GM23338 (cell line): ENCODE measurements around the gene LIPJ. TPM values are rescaled to one million over a fixed set of nuclear protein-coding genes. Genes with fewer than 3 reads are reported as not detected.

Source experiments
- ATAC-seq: fragments of 200-7000 bp; cut with Tn5 transposase; 3 replicates; pipeline ENCODE4 v1.9.1; 2020
- DNase-seq: peaks from one replicate; pipeline ENCODE4 v3.0.0-alpha.2; 2015; ENCODE audit warnings: low spot score
- H2AFZ ChIP-seq: fragments of 200-600 bp; sonication (generic); 2 replicates; pipeline ENCODE4 v1.8.0; 2016; ENCODE audit warnings: antibody characterized with exemption, mild to moderate bottlenecking, moderate library complexity
- H3F3A ChIP-seq: fragments of 200-600 bp; sonication (generic); replicated peaks from 2 replicates; pipeline ENCODE4 v1.8.0; 2017; ENCODE audit warnings: antibody characterized with exemption, mixed run types, low read depth
- H3K27ac ChIP-seq: fragments of 200-600 bp; sonication (generic); 2 replicates; pipeline ENCODE4 v1.6.1; 2016; ENCODE audit warnings: low read depth
- H3K27me3 ChIP-seq: fragments of 200-600 bp; sonication (generic); 2 replicates; pipeline ENCODE4 v1.8.0; 2016; ENCODE audit warnings: mild to moderate bottlenecking, mixed run types, moderate library complexity; ENCODE audit not compliant: insufficient read depth
- H3K36me3 ChIP-seq: fragments of 200-600 bp; sonication (generic); 2 replicates; pipeline ENCODE4 v1.8.0; 2016; ENCODE audit warnings: mild to moderate bottlenecking; ENCODE audit not compliant: insufficient read depth
- H3K4me1 ChIP-seq: fragments of 200-600 bp; sonication (generic); 2 replicates; pipeline ENCODE4 v1.8.0; 2016; ENCODE audit warnings: mild to moderate bottlenecking, moderate library complexity; ENCODE audit not compliant: insufficient read depth
- H3K4me2 ChIP-seq: fragments of 200-600 bp; sonication (generic); 2 replicates; pipeline ENCODE4 v1.7.1; 2017; ENCODE audit warnings: mixed run types
- H3K4me3 ChIP-seq: fragments of 200-600 bp; sonication (generic); 2 replicates; pipeline ENCODE4 v1.6.1; 2016; ENCODE audit warnings: mixed run types
- H3K79me2 ChIP-seq: fragments of 200-600 bp; sonication (generic); replicated peaks from 2 replicates; pipeline ENCODE4 v1.8.0; 2017; ENCODE audit warnings: mild to moderate bottlenecking; ENCODE audit not compliant: insufficient read depth
- H3K9me2 ChIP-seq: fragments of 200-600 bp; sonication (generic); 2 replicates; pipeline ENCODE4 v1.8.0; 2017; ENCODE audit not compliant: insufficient read depth
- H4K20me1 ChIP-seq: fragments of 200-600 bp; sonication (generic); replicated peaks from 2 replicates; pipeline ENCODE4 v1.8.0; 2017; ENCODE audit warnings: mild to moderate bottlenecking; ENCODE audit not compliant: insufficient read depth
- H3K27ac Mint-ChIP-seq: 2 replicates; pipeline ENCODE4 v1.8.0; 2020; ENCODE audit warnings: inconsistent platforms, mild to moderate bottlenecking, moderate library complexity, mixed read lengths
- H3K27me3 Mint-ChIP-seq: 3 replicates; pipeline ENCODE4 v1.8.0; 2022; ENCODE audit warnings: low read depth, mild to moderate bottlenecking, moderate library complexity, mixed read lengths, inconsistent platforms; ENCODE audit not compliant: insufficient read depth, poor library complexity
- H3K36me3 Mint-ChIP-seq: 3 replicates; pipeline ENCODE4 v1.8.0; 2021; ENCODE audit warnings: low read depth, mild to moderate bottlenecking, inconsistent platforms, moderate library complexity, mixed read lengths
- H3K4me1 Mint-ChIP-seq: 3 replicates; pipeline ENCODE4 v1.8.0; 2020; ENCODE audit warnings: mild to moderate bottlenecking, inconsistent platforms, mixed read lengths
- H3K4me3 Mint-ChIP-seq: 3 replicates; pipeline ENCODE4 v1.8.0; 2021; ENCODE audit warnings: moderate library complexity, mild to moderate bottlenecking, inconsistent platforms, mixed read lengths
- H3K9me3 Mint-ChIP-seq: 3 replicates; pipeline ENCODE4 v1.8.0; 2020; ENCODE audit warnings: moderate library complexity, mild to moderate bottlenecking, inconsistent platforms, mixed read lengths
- CREB1 ChIP-seq: fragments of 250-450 bp; sonication (Bioruptor Pico); IDR thresholded peaks from 2 replicates; pipeline ENCODE4 v1.5.0; 2020; ENCODE audit warnings: low read depth, mild to moderate bottlenecking, moderate library complexity
- EZH2 ChIP-seq: fragments of 200-600 bp; sonication (generic); IDR thresholded peaks from one replicate; pipeline ENCODE4 v1.8.0; 2017; ENCODE audit warnings: antibody characterized with exemption, mild to moderate bottlenecking, low read depth; ENCODE audit not compliant: unreplicated experiment
- EZH2phosphoT487 ChIP-seq: fragments of 200-600 bp; sonication (generic); IDR thresholded peaks from one replicate; pipeline ENCODE4 v1.8.1; 2018; ENCODE audit warnings: antibody characterized with exemption; ENCODE audit not compliant: unreplicated experiment
- JUNB ChIP-seq: IDR thresholded peaks from one replicate; pipeline ENCODE4 v1.6.1; 2016; ENCODE audit warnings: antibody characterized with exemption; ENCODE audit not compliant: unreplicated experiment
- NANOG ChIP-seq: IDR thresholded peaks from 2 replicates; pipeline ENCODE4 v1.6.1; 2016; ENCODE audit warnings: antibody characterized with exemption, borderline replicate concordance
- POLR2AphosphoS5 ChIP-seq: IDR thresholded peaks from 2 replicates; pipeline ENCODE4 v1.6.1; 2016; ENCODE audit warnings: antibody characterized with exemption, low read depth
- STAT1 ChIP-seq: IDR thresholded peaks from one replicate; pipeline ENCODE4 v1.6.1; 2016; ENCODE audit warnings: antibody characterized with exemption; ENCODE audit not compliant: unreplicated experiment
- ZNF114 ChIP-seq: fragments of 250-450 bp; sonication (Bioruptor Pico); IDR thresholded peaks from 2 replicates; pipeline ENCODE4 v1.5.0; 2020; ENCODE audit warnings: mild to moderate bottlenecking, moderate library complexity
- ZNF331 ChIP-seq: fragments of 250-450 bp; sonication (Bioruptor Pico); IDR thresholded peaks from 2 replicates; pipeline ENCODE4 v1.5.0; 2020; ENCODE audit warnings: low read depth, mild to moderate bottlenecking, moderate library complexity
- polyA plus RNA-seq: library from polyadenylated mRNA; unstranded; fragments of >200 nt; fragmentation: Nextera tagmentation; extraction: Ambion mirVana; gene quantifications from 2 replicates; pipeline ENCODE4 v1.2.1, GENCODE V29; 2016
- total RNA-seq: library from RNA; depleted of rRNA; stranded (reverse); fragments of >200 nt; shearing (Covaris generic); gene quantifications from 2 replicates; pipeline ENCODE4 v1.2.3, GENCODE V29; 2014
- TF ChIP-seq, protein P1 (sequence below): IDR thresholded peaks from 2 replicates; pipeline ENCODE4 v1.6.1; 2016; ENCODE audit warnings: antibody characterized with exemption
- TF ChIP-seq, protein P2 (sequence below): IDR thresholded peaks from one replicate; pipeline ENCODE4 v1.6.1; 2018; ENCODE audit warnings: antibody characterized with exemption; ENCODE audit not compliant: unreplicated experiment
- TF ChIP-seq, protein P3 (sequence below), 2 experiments: fragments of 200-600 bp in 1 of 2; sonication (generic) in 1 of 2; conservative IDR thresholded peaks; 2 replicates each; pipeline versions ENCODE4 v1.5.1 to v1.6.1; 2016 to 2017; ENCODE audit warnings: antibody characterized with exemption in 2 of 2, low read depth in 2 of 2, mild to moderate bottlenecking in 2 of 2, moderate library complexity in 1 of 2
- TF ChIP-seq, protein P4 (sequence below): fragments of 250-450 bp; sonication (Bioruptor Pico); IDR thresholded peaks from 2 replicates; pipeline ENCODE4 v1.5.0; 2020; ENCODE audit warnings: mild to moderate bottlenecking, moderate library complexity

Gene LIPJ
- total and polyA plus RNA-seq, 2 experiments from 2014 or later = 0.14 TPM; not detected in 1

DNA sequence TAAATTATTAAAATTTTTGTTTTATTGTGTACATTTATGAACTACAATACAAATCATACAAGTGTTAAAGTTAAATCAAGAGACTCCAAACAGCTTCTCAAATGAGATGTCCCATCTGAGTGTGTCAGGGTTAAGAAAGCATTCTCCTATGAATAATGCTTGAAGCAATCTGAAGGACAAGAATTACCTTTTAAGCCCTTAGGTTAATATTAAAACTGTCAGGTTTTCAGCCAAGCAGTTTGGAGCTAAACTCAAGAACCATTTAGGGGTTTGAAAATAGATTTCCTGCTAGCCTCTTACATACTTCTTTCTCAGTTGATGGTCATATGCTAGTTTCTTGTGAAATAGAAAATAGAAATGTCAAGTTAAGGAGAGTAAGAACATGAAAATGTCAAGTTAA lies 38.3 kb downstream of the LIPJ start:
- TF ChIP-seq CREB1 (CRISPR knock-in tag) (no peak), EZH2phosphoT487 (no peak), ZNF331 (CRISPR knock-in tag) (no peak), JUNB (no peak), ZNF114 (CRISPR knock-in tag) (no peak), POLR2AphosphoS5 (no peak), EZH2 (no peak), STAT1 (no peak), NANOG (no peak)
- TF ChIP-seq, protein P1, sequence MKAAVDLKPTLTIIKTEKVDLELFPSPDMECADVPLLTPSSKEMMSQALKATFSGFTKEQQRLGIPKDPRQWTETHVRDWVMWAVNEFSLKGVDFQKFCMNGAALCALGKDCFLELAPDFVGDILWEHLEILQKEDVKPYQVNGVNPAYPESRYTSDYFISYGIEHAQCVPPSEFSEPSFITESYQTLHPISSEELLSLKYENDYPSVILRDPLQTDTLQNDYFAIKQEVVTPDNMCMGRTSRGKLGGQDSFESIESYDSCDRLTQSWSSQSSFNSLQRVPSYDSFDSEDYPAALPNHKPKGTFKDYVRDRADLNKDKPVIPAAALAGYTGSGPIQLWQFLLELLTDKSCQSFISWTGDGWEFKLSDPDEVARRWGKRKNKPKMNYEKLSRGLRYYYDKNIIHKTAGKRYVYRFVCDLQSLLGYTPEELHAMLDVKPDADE = no peak
- TF ChIP-seq, protein P2, sequence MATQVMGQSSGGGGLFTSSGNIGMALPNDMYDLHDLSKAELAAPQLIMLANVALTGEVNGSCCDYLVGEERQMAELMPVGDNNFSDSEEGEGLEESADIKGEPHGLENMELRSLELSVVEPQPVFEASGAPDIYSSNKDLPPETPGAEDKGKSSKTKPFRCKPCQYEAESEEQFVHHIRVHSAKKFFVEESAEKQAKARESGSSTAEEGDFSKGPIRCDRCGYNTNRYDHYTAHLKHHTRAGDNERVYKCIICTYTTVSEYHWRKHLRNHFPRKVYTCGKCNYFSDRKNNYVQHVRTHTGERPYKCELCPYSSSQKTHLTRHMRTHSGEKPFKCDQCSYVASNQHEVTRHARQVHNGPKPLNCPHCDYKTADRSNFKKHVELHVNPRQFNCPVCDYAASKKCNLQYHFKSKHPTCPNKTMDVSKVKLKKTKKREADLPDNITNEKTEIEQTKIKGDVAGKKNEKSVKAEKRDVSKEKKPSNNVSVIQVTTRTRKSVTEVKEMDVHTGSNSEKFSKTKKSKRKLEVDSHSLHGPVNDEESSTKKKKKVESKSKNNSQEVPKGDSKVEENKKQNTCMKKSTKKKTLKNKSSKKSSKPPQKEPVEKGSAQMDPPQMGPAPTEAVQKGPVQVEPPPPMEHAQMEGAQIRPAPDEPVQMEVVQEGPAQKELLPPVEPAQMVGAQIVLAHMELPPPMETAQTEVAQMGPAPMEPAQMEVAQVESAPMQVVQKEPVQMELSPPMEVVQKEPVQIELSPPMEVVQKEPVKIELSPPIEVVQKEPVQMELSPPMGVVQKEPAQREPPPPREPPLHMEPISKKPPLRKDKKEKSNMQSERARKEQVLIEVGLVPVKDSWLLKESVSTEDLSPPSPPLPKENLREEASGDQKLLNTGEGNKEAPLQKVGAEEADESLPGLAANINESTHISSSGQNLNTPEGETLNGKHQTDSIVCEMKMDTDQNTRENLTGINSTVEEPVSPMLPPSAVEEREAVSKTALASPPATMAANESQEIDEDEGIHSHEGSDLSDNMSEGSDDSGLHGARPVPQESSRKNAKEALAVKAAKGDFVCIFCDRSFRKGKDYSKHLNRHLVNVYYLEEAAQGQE = no peak
- TF ChIP-seq, protein P3, sequence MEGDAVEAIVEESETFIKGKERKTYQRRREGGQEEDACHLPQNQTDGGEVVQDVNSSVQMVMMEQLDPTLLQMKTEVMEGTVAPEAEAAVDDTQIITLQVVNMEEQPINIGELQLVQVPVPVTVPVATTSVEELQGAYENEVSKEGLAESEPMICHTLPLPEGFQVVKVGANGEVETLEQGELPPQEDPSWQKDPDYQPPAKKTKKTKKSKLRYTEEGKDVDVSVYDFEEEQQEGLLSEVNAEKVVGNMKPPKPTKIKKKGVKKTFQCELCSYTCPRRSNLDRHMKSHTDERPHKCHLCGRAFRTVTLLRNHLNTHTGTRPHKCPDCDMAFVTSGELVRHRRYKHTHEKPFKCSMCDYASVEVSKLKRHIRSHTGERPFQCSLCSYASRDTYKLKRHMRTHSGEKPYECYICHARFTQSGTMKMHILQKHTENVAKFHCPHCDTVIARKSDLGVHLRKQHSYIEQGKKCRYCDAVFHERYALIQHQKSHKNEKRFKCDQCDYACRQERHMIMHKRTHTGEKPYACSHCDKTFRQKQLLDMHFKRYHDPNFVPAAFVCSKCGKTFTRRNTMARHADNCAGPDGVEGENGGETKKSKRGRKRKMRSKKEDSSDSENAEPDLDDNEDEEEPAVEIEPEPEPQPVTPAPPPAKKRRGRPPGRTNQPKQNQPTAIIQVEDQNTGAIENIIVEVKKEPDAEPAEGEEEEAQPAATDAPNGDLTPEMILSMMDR (conservative IDR thresholded peaks at IDR 0.05; ENCODE audit: low read depth in 2 of 2) = no peak
- TF ChIP-seq, protein P4, sequence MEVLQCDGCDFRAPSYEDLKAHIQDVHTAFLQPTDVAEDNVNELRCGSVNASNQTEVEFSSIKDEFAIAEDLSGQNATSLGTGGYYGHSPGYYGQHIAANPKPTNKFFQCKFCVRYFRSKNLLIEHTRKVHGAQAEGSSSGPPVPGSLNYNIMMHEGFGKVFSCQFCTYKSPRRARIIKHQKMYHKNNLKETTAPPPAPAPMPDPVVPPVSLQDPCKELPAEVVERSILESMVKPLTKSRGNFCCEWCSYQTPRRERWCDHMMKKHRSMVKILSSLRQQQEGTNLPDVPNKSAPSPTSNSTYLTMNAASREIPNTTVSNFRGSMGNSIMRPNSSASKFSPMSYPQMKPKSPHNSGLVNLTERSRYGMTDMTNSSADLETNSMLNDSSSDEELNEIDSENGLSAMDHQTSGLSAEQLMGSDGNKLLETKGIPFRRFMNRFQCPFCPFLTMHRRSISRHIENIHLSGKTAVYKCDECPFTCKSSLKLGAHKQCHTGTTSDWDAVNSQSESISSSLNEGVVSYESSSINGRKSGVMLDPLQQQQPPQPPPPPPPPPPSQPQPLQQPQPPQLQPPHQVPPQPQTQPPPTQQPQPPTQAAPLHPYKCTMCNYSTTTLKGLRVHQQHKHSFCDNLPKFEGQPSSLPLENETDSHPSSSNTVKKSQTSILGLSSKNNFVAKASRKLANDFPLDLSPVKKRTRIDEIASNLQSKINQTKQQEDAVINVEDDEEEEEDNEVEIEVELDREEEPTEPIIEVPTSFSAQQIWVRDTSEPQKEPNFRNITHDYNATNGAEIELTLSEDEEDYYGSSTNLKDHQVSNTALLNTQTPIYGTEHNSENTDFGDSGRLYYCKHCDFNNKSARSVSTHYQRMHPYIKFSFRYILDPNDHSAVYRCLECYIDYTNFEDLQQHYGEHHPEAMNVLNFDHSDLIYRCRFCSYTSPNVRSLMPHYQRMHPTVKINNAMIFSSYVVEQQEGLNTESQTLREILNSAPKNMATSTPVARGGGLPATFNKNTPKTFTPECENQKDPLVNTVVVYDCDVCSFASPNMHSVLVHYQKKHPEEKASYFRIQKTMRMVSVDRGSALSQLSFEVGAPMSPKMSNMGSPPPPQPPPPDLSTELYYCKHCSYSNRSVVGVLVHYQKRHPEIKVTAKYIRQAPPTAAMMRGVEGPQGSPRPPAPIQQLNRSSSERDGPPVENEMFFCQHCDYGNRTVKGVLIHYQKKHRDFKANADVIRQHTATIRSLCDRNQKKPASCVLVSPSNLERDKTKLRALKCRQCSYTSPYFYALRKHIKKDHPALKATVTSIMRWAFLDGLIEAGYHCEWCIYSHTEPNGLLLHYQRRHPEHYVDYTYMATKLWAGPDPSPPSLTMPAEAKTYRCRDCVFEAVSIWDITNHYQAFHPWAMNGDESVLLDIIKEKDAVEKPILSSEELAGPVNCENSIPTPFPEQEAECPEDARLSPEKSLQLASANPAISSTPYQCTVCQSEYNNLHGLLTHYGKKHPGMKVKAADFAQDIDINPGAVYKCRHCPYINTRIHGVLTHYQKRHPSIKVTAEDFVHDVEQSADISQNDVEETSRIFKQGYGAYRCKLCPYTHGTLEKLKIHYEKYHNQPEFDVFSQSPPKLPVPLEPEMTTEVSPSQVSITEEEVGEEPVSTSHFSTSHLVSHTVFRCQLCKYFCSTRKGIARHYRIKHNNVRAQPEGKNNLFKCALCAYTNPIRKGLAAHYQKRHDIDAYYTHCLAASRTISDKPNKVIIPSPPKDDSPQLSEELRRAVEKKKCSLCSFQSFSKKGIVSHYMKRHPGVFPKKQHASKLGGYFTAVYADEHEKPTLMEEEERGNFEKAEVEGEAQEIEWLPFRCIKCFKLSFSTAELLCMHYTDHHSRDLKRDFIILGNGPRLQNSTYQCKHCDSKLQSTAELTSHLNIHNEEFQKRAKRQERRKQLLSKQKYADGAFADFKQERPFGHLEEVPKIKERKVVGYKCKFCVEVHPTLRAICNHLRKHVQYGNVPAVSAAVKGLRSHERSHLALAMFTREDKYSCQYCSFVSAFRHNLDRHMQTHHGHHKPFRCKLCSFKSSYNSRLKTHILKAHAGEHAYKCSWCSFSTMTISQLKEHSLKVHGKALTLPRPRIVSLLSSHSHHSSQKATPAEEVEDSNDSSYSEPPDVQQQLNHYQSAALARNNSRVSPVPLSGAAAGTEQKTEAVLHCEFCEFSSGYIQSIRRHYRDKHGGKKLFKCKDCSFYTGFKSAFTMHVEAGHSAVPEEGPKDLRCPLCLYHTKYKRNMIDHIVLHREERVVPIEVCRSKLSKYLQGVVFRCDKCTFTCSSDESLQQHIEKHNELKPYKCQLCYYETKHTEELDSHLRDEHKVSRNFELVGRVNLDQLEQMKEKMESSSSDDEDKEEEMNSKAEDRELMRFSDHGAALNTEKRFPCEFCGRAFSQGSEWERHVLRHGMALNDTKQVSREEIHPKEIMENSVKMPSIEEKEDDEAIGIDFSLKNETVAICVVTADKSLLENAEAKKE (CRISPR knock-in tag) = no peak
- DNase-seq (no peak), ATAC-seq (no peak)
- no peaks in the 10 kb centered on the region for H4K20me1 ChIP-seq
- H3K79me2 ChIP-seq = no peaks in the 10 kb centered on the region
- Mint-ChIP-seq H3K4me1 (no peaks in the 10 kb centered on the region; the same call in 1 of the 3 replicates), H3K4me3 (no peak overlapping the region), H3K27ac (no peak overlapping the region), H3K27me3 (peaks cover 1% of the 10 kb centered on the region), H3K9me3 (peaks cover 9% of the 10 kb centered on the region; the same call in 1 of the 3 replicates), H3K36me3 (no peaks in the 10 kb centered on the region)
- no peak overlapping the region for H3K4me3 ChIP-seq
- H3K36me3 ChIP-seq = no peaks in the 10 kb centered on the region
- no peak overlapping the region for H3K4me2 ChIP-seq
- H3K27me3 ChIP-seq = no peaks in the 10 kb centered on the region
- H2AFZ ChIP-seq = no peak overlapping the region
- no peaks in the 10 kb centered on the region for H3F3A ChIP-seq
- peaks cover 6% of the 10 kb centered on the region; the same call in 1 of the 2 replicates for H3K4me1 ChIP-seq
- H3K27ac ChIP-seq = no peak overlapping the region
- H3K9me2 ChIP-seq = no peaks in the 10 kb centered on the region
